Measurements from ENCODE around the gene KIF14.

The KIF14 gene

GRCh38 chr1:200652378-200652777, 31.8 kb upstream of the KIF14 start:
- H3K4me3 ChIP-seq (ENCODE audit: low read depth, low read length) = no peak overlapping the region
- DNase-seq (ENCODE audit: low read depth) = no peak
- TF ChIP-seq CTCF (IDR thresholded peaks at IDR 0.05; ENCODE audit: low read depth, low read length) = no peak
- TF ChIP-seq MYC (IDR thresholded peaks at IDR 0.05; ENCODE audit: low read depth, low read length) = no peak
- TF ChIP-seq POLR2A (IDR thresholded peaks at IDR 0.05; ENCODE audit: extremely low read depth, insufficient read length) = no peak
- no peak for TF ChIP-seq MAX (IDR thresholded peaks at IDR 0.05; ENCODE audit: low read depth, low read length)

- no peak overlapping the region for H3K4me3 ChIP-seq (ENCODE audit: low read depth, low read length)
- no peak for DNase-seq (ENCODE audit: low read depth)
- TF ChIP-seq POLR2A (IDR thresholded peaks at IDR 0.05; ENCODE audit: extremely low read depth, insufficient read length) (no peak), CTCF (IDR thresholded peaks at IDR 0.05; ENCODE audit: low read depth, low read length) (no peak)
Measured at GRCh38 chr1:200646515-200646914, 26.0 kb upstream of the KIF14 start.

- no peak overlapping the region for H3K4me3 ChIP-seq (ENCODE audit: low read depth, low read length)
- TF ChIP-seq MYC (IDR thresholded peaks at IDR 0.05; ENCODE audit: low read depth, low read length) = no peak
- no peak for TF ChIP-seq CTCF (IDR thresholded peaks at IDR 0.05; ENCODE audit: low read depth, low read length)
- no peak for TF ChIP-seq MAX (IDR thresholded peaks at IDR 0.05; ENCODE audit: low read depth, low read length)
- TF ChIP-seq POLR2A (IDR thresholded peaks at IDR 0.05; ENCODE audit: extremely low read depth, insufficient read length) = no peak
- DNase-seq (ENCODE audit: low read depth) = no peak
Measured at GRCh38 chr1:200644021-200644420, 23.5 kb upstream of the KIF14 start.

GRCh38 chr1:200642481-200642880, 21.9 kb upstream of the KIF14 start:
- peak; percentile 42 for DNase-seq (ENCODE audit: low read depth)
- H3K4me3 ChIP-seq (ENCODE audit: low read depth, low read length) = no peak overlapping the region
- TF ChIP-seq MAX (IDR thresholded peaks at IDR 0.05; ENCODE audit: low read depth, low read length) (no peak), POLR2A (IDR thresholded peaks at IDR 0.05; ENCODE audit: extremely low read depth, insufficient read length) (no peak), CTCF (IDR thresholded peaks at IDR 0.05; ENCODE audit: low read depth, low read length) (no peak), MYC (IDR thresholded peaks at IDR 0.05; ENCODE audit: low read depth, low read length) (no peak)

GRCh38 chr1:200640963-200641401, 20.4 kb upstream of the KIF14 start:
- TF ChIP-seq CTCF (IDR thresholded peaks at IDR 0.05; ENCODE audit: low read depth, low read length) (no peak), MAX (IDR thresholded peaks at IDR 0.05; ENCODE audit: low read depth, low read length) (no peak), POLR2A (IDR thresholded peaks at IDR 0.05; ENCODE audit: extremely low read depth, insufficient read length) (no peak), MYC (IDR thresholded peaks at IDR 0.05; ENCODE audit: low read depth, low read length) (no peak)
- no peak for DNase-seq (ENCODE audit: low read depth)
- no peak overlapping the region for H3K4me3 ChIP-seq (ENCODE audit: low read depth, low read length)

- H3K4me3 ChIP-seq (ENCODE audit: low read depth, low read length) = no peak overlapping the region
- no peak for TF ChIP-seq MAX (IDR thresholded peaks at IDR 0.05; ENCODE audit: low read depth, low read length)
- TF ChIP-seq POLR2A (IDR thresholded peaks at IDR 0.05; ENCODE audit: extremely low read depth, insufficient read length) = no peak
- no peak for TF ChIP-seq CTCF (IDR thresholded peaks at IDR 0.05; ENCODE audit: low read depth, low read length)
- no peak for TF ChIP-seq MYC (IDR thresholded peaks at IDR 0.05; ENCODE audit: low read depth, low read length)
Measured at GRCh38 chr1:200640373-200640962, 19.9 kb upstream of the KIF14 start.

More at GRCh38 chr1:200640373-200640962, 19.9 kb upstream of the KIF14 start:
- DNase-seq (ENCODE audit: low read depth) = no peak
